Measurements from ENCODE around the gene AADACL3.

DNA sequence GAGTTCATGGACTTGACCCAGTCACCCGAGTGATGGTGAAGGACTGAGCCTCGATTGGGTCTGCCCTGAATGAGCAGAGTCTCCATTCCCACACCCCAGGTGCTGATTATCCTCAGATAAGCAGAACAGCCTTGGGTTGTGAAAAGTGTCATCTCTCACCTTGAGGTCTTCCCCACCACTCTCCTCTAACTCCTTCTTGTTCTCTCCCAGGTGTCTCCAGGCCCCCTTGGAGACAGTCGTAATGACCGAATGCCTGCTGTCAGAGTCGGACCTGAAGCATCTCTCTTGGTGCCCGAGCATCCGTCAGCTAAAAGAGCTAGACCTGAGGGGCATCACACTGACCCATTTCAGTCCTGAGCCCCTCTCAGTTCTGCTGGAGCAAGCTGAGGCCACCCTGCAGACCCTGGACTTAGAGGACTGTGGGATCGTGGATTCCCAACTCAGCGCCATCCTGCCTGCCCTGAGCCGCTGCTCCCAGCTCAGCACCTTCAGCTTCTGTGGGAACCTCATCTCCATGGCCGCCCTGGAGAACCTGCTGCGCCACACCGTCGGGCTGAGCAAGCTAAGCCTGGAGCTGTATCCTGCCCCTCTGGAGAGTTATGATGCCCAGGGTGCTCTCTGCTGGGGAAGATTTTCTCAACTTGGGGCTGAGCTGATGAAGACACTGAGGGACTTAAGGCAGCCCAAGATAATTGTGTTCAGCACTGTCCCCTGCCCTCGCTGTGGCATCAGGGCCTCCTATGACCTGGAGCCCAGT lies 61.1 kb downstream of the AADACL3 start:
- TF ChIP-seq, protein P1, sequence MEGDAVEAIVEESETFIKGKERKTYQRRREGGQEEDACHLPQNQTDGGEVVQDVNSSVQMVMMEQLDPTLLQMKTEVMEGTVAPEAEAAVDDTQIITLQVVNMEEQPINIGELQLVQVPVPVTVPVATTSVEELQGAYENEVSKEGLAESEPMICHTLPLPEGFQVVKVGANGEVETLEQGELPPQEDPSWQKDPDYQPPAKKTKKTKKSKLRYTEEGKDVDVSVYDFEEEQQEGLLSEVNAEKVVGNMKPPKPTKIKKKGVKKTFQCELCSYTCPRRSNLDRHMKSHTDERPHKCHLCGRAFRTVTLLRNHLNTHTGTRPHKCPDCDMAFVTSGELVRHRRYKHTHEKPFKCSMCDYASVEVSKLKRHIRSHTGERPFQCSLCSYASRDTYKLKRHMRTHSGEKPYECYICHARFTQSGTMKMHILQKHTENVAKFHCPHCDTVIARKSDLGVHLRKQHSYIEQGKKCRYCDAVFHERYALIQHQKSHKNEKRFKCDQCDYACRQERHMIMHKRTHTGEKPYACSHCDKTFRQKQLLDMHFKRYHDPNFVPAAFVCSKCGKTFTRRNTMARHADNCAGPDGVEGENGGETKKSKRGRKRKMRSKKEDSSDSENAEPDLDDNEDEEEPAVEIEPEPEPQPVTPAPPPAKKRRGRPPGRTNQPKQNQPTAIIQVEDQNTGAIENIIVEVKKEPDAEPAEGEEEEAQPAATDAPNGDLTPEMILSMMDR (IDR thresholded peaks at IDR 0.05; ENCODE audit: low read length): no peak
- no peak for TF ChIP-seq EZH2 (IDR thresholded peaks at IDR 0.05; ENCODE audit: borderline replicate concordance, low read length)
